Measurements from ENCODE around the gene SIVA1.

Gene SIVA1

DNA sequence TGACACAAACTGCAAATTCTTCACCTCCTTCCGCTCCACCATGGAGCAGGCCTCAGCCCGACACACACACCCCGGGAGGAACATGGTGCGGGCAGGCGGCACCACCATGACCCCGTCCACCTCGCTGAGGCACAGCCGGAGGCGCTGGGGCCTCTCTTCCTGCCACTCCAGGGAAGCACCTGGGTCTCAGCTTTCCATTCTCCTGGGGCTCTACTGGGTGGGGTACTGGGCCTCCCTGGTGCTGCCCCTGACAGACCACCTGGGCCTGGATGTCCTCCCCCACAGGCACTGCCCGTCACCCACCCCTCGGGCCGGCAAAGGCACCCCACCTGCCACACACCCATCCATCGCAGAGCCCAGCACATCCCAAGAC lies 32.7 kb downstream of the SIVA1 start:
- no peak for DNase-seq

DNA sequence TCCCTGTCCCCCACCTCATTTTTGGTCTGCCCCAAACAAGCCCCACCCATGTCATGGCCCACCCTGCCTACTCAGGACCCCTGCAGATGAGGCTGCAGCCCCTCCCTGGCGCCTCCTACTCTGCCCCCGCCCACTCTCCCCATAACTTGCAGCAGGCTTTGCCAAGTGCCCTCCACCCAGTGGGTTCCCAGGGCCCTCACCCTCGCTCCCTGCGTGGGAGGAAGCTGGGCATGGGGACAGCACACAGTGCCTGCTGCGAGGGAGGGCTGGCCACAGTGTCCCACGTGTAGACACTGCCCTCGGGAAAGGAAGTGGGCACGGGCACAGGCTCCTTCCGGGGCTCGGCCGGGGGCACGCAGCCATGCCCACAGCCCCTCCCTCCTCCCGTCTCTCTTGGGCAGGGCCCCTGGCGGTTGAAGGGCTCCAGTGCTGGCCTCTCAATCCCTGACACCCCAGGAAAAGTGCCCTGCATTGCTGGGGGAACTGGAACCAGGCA lies 33.2 kb downstream of the SIVA1 start:
- DNase-seq, result no peak

GRCh38 chr14:104786726-104787675 lies 34.1 kb downstream of the SIVA1 start:
- DNase-seq, result no peak

DNA sequence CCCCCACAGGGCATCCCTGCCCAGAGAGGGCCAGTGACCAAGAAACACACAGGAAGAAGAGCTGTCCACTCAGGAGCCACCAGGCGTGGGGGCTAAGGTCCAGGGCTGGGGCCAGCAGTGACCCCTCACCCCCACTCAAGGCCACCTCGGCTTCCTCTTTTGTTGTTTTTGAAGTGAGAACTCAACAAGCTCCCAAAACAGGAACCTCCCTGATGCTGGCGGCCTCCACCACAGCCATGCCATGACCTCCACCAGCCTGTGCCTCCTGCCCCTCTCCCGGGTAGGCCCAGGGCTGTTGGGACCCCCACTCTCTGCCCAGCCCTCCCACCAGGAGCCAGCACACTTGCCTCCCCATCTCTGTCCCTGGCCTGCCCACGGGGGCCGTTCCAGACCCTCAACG lies 34.8 kb downstream of the SIVA1 start:
- DNase-seq, result no peak

- DNase-seq, result no peak
These were observed 35.3 kb downstream of the SIVA1 start for GRCh38 chr14:104788161-104788818.

DNA sequence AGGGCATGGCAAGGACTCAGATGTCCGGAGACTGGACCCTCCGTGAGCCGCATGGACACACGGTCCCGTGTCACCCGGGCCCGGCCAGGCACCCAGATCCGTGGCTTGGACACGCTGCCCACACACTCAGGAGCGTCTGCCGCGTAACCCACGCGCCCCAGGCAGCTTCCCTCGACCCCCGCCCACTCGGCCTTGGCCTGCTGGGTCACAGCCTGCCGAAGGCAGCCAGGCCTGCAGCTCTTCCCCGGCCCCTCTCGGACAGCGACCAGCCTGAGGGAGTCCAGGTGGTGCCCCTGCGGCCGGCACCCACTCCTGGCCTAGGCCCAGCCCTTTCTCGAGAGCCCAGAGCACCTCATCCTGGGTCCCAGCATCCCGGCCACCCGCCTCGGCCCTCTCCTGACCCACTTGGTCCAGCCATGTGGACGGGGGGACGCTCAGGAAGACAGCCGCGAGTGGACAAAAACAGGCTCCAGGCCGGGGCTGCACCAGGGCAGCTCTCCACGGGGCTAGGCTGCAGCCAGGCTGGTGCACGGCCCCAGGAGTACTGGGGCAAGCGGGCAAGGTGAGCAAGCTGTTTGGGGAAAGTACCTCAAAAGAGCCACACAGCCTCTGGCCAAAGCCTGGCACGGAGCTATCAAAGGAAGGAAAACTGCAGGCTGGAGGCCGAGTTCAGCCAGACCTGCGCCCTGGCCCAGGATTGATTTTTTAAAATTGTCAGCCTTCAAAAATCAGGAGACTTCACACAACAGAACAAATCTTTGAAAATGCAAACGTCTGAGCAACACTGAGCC lies 36.1 kb downstream of the SIVA1 start:
- no peak for DNase-seq

- no peak for DNase-seq
These were observed 37.1 kb downstream of the SIVA1 start for GRCh38 chr14:104789752-104790743.

DNA sequence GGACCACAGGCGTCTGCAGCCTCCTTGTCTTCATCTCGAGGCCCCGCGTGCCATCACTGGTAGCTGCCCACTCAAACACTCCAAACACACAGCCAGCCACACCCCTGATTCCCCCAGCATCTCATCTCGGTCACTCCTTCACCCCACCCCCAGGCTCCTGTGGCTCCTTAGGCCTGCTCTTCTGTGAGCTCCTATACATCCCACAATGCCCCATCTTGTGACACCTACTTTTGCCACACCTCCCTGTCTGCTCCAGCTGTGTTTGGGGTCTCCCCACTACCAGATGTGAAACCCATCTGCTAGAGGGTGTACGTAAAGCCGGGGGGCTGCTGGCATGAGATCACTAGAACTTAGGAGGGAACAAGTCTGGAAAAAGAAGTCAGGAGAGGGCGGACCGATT lies 38.5 kb downstream of the SIVA1 start:
- no peak for DNase-seq

DNA sequence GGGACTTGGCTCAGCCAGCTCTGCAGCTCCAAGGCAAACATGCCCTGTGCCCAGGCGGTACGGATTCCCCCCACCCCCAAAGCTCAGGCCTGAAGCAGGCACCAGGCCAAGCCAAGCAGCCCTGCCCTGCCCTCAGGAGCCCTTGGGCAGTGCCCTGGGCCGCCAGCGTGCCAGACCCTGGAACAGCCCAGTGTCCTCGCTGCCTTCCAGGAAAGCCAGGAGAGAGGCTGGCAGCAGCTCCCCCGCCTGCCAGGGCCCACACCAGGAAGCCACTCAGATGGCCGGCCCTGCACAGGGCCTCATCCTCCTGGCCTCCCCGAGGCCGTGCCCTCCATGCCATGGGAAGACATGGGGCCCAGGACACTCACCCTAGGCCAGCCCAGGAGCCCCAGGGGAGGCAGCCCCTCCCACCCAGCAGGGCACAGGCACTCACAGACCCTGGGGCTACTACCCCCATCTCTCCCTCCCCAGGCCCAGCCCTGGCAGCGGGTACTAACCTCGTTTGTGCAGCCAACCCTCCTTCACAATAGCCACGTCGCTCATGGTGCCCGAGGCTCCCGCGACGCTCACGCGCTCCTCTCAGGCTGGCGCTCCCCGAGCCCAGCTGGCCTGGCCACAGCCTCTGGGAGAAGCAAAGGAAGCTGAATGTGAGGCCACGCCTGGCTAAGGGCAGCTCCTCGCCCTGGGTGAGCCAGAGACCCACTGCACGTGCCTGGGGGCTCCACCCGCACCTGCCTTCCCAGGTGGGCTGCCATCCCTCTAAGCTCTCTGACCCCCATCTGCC lies 39.3 kb downstream of the SIVA1 start:
- DNase-seq, result no peak

GRCh38 chr14:104792945-104793702 lies 40.2 kb downstream of the SIVA1 start:
- no peak for DNase-seq

GRCh38 chr14:104793703-104793959 lies 40.7 kb downstream of the SIVA1 start:
- DNase-seq, result no peak

- DNase-seq, result peak; percentile 83
These were observed 41.2 kb downstream of the SIVA1 start for GRCh38 chr14:104794099-104794498.

DNA sequence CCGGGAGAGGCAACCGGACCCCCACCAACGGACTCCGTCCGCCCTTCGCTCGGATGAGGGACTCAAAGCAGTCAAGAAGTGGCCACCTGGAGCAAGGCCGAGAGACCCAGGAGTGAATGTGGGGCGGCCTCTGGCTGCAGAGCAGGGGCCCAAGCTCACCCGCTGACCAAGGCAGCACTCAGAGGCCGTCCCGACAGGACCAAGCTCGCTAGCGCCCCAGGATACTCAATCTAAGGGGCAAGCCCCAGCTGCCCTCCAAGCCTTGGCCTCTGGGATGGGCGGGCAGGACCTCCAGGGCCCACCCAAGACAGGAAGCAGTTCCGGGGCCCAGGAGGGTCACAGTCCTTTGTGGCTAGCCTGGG lies 41.7 kb downstream of the SIVA1 start:
- DNase-seq, result no peak

DNA sequence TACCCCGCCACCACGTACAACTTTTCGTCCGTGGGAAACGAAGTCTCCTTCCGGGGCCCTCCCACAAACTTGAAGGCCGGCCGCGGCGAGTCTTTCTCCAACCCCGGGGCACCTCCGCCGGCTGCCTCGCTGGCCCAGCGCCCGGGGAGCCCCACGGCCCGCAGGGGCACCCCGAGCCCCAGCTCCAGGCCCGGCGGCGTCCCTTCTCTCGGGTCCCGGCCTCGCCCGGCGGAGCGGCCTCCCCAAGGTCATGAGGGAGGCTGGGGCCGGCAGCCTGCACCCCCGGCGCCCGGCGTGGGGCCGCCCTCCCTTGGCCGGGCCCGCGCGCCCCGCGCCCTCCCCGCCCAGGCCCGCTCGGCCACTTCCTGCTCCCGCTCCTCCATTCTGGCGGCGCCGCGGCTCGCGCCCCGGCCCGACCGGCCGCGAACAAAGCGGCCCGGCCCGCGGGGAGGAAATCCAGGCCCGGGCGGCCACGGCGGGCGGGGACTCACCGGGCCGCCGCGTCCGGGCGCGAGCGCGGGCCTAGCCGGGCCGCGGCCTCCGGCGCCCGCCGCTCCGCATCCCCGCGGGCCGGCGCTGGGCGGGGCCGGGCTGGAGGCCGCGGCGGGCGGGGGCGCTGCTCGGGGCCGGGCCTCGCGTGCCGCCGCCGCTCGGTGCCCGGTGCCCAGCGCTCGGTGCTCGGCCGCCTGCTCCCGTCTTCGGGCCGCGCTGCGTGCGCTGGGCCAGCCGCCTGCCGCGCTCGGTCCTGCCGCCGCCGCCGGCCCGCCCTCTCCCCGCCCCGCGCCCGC lies 42.2 kb downstream of the SIVA1 start, which contains the start of gene AKT1:
TSS of gene AKT1 (minus strand) at position 756 of the 788 bp plus-strand sequence. CDS start 3,105 bp downstream, outside the sequence.
- DNase-seq, result peak; percentile 40

GRCh38 chr14:104795781-104796686 lies 43.1 kb downstream of the SIVA1 start:
- DNase-seq, result peak; percentile 69

GRCh38 chr14:104796687-104797081 lies 43.7 kb downstream of the SIVA1 start:
- DNase-seq, result no peak

DNA sequence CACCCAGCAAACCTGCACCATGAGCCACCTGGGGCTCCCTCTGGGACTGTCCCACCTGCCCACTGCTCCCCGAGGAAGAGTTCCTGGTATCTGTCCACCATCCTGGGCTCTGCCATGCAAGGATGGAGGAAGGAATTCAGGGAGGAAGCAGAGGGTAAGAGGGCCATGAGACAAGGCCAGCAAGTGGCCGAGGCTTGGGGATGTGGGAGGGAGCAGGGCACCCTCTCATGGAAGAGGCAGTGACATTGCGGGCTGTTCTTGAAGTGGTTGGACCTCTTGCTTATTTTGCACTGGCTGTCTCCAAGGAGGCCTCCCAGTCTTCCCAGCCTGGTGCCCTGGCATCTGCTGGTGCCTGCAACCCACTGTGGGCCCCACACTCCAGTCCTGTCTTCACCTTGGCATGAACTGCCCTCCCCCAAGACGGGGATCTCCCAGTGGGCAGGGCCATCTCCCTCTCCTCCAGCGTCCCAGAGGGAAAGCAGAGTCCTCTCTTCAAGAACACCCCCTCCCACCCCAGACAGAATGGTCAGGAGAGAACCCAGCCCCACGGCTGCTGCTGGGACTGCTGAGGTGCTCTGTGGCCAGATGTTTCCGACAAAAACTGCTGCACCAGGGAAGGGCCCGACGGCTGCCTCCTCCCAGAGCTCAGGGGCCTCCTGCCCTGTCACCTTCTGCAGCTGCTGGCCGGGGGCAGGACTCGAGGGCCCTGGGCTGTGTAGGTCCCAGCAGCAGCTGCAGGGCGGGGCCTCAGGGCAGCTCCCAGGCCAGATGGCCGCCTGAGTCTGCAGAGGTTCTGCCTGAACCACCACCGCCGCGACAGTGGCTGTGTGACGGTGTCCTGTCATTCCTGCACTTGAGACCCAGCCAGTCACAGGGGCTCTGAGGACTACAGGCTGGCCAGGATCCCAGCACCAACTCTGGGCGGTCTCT lies 44.4 kb downstream of the SIVA1 start:
- DNase-seq, result no peak

Data from stimulated activated CD8-positive, alpha-beta memory T cell treated with anti-CD3 and anti-CD28 coated beads, Interleukin-4, amount 100 ng/mL, for 48 hours (primary cell).